Activated CD8-positive, alpha-beta memory T cell treated with anti-CD3 and anti-CD28 coated beads, Interleukin-2, amount 50 U/mL, for 48 hours (primary cell): ENCODE results near the gene CD40.

ENCODE experiments used
- DNase-seq: peaks from one replicate; pipeline ENCODE4 v3.0.0-alpha.2; 2020

The CD40 gene

GRCh38 chr20:46123482-46124245 is 5.5 kb downstream of the CD40 start:
- DNase-seq = no peak

DNA sequence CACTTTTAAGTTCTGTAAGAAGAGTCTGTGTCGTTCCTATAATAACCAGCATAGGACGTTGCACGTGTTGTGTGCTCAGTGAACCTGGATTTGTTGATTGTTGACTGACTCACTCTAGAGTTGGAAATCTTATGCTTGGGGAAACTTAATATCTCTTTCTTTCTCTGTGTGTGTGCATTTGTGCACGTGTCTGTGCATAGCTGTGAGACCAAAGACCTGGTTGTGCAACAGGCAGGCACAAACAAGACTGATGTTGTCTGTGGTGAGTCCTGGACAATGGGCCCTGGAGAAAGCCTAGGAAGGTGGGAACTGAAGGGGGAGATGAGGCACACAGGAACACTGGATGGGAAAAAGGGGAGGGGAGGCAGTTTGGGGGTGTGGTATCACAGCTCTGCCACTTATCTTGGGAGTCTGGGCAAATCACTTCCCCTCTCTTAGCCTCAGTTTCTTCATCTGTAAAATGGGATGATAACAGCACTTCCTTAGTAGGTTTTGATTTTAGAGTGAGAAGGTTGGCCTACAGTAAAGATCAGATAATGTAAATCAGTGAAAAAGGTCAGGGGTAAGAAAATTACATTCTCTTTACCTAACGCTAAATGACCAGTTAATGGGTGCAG is 8.4 kb downstream of the CD40 start:
- DNase-seq = no peak

- no peak for DNase-seq
These were observed 9.4 kb downstream of the CD40 start for GRCh38 chr20:46127396-46128010.

- no peak for DNase-seq
These were observed 10.4 kb downstream of the CD40 start for GRCh38 chr20:46128310-46129151.

DNA sequence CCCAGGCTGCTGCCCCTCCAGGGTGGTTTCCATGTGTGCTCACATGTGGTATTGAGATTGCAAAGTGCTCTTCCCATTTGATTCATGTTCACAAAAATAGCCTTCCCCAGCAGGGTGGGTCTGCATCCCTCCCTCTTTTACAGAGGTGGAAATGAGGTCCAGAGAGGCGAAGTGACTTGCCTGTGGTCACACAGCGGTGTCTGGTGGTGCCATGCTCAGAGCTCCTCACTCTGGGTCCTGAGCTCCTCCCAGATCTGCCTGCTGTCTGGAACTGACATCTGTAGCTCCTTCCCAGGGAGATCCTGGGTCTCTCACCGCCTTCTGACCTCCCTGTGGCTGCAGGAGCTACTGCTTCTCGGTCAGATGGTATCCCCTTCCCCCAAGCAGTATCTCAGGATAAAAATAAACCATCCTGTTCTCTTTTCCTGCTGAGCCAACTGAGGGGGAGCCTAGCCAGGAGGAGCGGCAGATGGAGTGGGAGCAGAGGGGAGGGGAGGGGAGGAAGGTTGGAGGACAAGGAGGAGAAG is 11.9 kb downstream of the CD40 start:
- DNase-seq = no peak

GRCh38 chr20:46130534-46130933 is 12.4 kb downstream of the CD40 start:
- no peak for DNase-seq

DNA sequence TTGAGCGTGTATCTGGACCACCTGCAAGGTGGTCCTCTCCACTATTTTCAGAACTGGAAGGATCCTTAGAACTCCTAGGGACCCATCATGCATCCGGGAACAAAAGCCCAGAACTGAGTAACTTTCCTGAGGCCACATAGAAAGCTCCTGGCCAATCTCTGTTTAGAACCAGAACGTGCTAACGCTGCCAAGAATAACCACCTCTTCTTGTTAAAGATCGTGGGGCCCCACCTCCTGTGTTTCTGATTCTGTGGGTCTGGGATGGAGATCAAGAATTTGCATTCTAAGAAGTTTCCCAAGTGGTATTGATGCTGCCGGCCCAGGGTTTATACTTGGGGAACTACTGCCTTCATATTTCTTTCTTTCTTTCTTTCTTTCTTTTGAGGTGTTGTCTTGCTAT is 13.3 kb downstream of the CD40 start:
- no peak for DNase-seq

DNA sequence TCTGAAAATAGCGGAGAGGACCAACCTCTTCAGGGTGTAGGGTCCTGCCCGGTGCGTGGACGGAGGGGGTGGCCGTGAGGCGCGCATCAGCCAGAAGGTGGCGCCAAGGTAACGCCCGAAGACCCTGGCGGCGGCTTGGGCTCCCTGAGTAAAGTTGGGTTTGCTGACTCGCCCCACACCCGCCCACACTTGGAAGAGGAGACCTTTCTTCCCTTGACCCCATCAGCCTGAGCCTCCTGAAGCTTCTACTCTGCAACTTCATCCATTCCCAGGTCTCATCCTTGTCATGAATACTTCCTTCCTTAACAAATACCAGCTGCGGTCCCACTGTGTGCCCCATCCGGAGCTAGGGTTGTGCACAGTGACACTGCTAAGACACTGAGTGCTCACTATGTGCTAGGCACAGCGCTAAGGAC is 14.6 kb downstream of the CD40 start:
- peak; percentile 88 for DNase-seq

DNA sequence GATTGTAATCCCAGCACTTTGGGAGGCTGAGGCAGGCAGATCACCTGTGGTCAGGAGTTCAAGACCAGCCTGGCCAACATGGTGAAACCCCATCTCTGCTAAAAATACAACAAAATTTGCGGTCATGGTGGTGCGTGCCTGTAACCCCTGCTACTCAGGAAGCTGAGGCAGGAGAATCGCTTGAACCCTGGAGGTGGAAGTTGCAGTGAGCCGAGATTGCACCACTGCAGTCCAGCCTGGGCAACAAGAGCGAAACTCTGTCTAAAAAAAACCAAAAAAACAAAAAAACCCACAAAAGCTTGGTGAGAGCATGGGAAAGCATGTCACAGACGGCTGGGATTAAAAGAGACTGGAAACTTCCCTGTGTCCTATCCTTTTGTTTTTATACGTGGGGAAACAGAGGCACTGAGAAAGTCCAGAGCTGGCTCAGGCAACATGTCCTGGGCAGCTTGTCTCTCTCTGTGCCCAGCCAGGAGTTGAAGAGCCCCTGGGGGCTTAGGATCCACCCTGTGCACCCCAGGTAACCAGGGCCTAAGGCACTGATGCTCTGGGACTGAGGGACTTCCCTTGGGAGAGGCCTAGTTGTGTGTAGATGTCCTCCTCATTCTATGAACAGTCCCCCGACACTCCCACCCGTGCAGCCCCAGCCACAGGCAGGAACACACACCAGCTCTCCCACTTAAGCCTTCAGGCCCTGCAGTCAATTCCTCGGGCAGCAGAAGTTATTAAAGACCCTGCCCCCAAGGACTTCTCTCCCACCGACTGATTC is 16.0 kb downstream of the CD40 start:
- no peak for DNase-seq

- no peak for DNase-seq
These were observed 16.6 kb downstream of the CD40 start for GRCh38 chr20:46134716-46135115.

DNA sequence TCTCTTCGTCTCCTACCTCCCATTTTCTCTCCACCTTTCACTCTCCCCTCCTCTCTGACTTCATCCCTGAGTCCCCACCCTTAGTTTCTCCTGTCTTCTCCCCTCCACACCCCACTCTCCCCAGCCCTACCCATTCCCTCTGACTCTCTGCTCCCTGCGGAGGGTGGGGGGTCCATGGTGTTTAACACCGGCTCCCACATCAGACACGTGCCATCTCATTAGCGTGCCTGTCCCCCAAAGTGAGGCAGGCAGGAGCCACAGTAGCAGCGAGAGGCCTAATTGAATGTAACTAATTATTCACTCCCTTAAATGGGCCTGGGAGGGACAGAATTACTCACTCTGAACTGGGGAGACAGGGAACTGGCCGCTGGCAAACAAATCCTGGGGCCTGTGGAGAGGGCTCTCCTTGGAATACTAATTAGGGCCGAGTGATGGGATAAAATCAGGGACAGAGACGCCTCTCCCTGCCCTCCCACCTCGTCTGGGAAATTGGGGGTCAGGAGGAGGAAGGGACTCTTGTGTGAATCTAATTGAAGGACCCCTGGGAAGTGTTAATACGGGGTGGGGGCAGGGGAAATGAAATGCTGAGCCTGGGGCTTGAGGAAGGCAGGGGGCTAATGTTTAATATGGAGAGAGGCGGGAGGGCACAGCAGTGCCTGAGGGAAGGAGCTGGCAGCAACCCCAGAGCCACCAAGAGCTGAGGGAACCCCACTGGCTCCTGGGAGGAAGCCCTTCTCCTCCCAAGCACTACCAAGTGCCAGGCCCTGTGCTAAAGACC is 17.9 kb downstream of the CD40 start:
- DNase-seq = no peak

- no peak for DNase-seq
These were observed 19.7 kb downstream of the CD40 start for GRCh38 chr20:46137816-46138215.

DNA sequence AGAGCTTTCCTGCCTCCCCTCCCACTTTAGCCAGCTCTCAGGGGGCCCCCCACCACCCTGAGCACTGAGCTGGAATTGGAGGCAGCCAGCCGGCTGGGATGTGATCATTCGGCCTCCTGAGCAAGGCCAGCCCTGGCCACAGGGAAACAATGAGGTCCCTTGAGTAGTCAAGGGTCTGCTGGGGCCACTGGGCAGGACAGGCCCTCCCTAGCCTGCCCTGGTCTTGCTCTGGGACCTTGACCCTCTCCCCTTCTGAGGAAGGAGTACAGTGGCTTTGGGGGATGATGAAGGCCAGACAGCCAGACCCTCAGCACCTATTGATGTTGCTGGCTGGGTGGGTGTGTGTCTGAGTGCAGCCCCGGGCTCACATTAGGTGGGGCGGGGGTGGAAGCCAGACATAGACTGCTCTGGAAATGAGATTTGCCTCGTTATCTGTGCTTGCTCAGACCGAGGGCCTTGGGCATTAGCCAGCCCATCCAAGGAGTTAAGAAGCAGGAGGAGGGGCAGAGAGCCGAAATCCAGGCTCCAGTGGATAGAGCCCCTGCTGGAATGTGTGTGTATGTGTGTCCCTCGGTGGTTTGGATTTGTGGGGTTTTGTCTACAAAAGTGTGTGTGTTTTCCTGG is 21.3 kb downstream of the CD40 start:
- no peak for DNase-seq

- no peak for DNase-seq
These were observed 21.9 kb downstream of the CD40 start for GRCh38 chr20:46139908-46140482.

- no peak for DNase-seq
These were observed 24.0 kb downstream of the CD40 start for GRCh38 chr20:46142124-46142523.

DNA sequence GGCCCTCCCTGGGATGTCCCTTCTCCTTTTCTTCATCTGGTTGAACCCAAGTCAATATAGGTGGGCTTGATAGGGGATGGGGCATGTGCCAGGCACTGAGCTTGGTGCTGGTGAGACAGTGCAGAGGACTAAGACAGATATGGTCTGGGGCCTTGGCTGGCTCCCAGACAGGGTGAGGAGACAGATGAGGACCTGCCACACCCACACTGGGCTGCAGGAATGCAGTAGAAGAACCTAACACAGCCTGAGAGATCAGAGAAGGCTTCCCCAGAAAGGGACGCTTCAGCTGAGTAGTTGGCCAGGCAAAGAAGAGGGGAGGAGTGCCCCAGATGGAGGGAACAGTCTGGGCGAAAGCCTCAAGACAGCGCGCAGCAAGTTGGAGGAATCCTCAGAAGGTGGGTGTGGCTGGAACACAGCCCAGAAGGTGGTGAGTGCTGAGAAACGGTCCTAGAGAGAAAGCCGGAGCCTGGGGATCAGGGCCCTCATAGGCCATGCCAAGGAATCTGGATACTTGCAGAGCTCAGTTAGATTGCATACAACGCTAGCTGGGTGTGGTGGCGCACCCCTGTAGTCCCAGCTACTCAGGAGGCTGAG is 26.4 kb downstream of the CD40 start:
- DNase-seq = no peak

DNA sequence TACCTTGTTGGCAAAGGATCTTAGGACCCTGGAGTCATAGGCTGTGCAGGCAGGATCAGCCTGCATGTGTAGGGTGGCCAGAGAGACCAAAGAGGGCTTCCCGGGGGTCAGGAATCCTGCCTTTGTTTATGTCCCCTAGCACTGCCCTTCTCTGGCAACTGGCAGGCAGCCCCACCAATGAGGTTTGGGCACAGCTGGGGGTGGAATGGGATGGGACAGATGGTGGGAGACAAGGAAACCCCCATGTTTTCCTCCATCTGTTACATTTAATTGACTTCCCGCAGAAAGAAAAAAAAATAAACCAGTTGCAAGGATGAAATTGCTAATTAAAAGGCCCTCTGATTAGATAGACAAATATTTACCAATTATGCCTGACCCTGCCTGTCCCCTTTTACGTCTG is 27.6 kb downstream of the CD40 start:
- no peak for DNase-seq

- DNase-seq = no peak
These were observed 30.4 kb downstream of the CD40 start for GRCh38 chr20:46148313-46149208.

GRCh38 chr20:46150943-46151342 is 32.8 kb downstream of the CD40 start:
- DNase-seq = no peak
